Epithelial cell of proximal tubule (primary cell): ENCODE measurements around the gene GNPTG. TPM values are rescaled to one million over a fixed set of nuclear protein-coding genes. Genes with fewer than 3 reads are reported as not detected.

Experiments used
- DNase-seq: peaks from one replicate; pipeline ENCODE4 v3.0.0-alpha.2; 2011; ENCODE audit warnings: low read depth
- H3K4me3 ChIP-seq: 2 replicates; pipeline ENCODE4 v1.5.1; 2011; ENCODE audit warnings: low read depth, mild to moderate bottlenecking, low read length
- CTCF ChIP-seq: conservative IDR thresholded peaks from 2 replicates; pipeline ENCODE4 v1.5.1; 2012; ENCODE audit warnings: low read depth, mild to moderate bottlenecking, low read length
- total RNA-seq: library from RNA; depleted of rRNA; stranded (reverse); fragments of >200 nt; gene quantifications from 2 replicates; pipeline ENCODE4 v1.2.3, GENCODE V29; 2015

GNPTG gene
- total RNA-seq, 1 donor from 2014 or later = 63.9 TPM

GRCh38 chr16:1390239-1390779 lies 38.6 kb downstream of the GNPTG start:
- no peak overlapping the region for H3K4me3 ChIP-seq
- no peak for TF ChIP-seq CTCF
- DNase-seq = no peak

- no peak overlapping the region for H3K4me3 ChIP-seq
- TF ChIP-seq CTCF = no peak
- DNase-seq = no peak
Measured at GRCh38 chr16:1392826-1393225, 41.1 kb downstream of the GNPTG start.

DNA sequence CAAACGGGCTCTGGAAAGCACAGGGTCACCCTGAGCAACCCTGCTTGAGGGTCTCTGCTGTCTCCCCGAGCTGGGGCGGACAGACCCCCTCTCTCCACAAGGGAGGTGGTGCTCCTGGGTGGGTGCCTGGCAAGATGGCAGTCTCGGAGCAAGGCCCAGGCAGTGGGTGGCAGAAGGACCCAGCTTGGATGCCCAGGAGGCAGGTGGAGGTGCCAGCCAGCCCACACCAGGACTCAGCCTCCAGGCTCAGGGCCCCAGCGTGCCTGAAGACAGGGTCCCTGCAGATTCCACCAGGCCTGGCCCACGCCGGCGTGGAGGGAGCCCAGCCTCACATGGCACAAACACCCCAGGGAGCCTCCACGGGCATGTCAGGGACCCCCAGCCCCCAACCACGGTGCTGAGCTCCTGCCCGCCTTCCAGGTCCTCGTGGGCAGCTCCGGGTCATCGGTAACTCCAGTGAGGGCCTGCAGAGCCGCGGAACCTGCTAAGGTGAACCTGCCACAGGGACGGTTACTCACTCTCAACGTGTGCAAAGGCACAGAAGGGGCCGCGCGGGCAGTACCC lies 42.0 kb downstream of the GNPTG start:
- TF ChIP-seq CTCF = no peak
- no peak overlapping the region for H3K4me3 ChIP-seq
- DNase-seq = no peak

DNA sequence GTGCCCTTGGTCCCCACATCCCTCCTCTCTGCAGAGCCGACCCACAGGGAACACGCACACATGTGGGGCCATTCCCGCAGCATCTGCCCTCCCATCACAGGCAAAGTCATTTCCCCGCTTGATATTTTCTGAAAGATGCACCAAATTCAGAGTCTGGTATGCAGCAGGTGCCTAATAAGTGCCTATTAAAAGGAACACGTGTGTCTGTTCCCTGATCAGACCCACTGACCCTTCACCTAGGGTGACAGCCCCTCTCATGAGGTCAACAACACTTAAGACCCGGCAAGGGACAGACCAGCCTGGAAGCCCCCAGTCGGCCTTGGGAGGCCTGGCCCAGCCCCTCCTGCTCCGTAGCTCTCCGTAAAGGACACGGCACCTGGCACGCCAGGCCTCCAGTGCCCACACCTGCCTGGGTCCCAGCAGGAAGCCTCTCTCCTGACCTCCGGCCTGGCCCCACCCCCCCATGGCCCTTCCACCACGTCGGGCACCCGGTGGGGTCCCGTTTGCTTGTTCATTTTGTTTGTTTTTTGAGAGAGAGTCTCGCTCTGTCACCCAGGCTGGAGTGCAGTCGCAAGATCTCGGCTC lies 42.7 kb downstream of the GNPTG start:
- no peak for DNase-seq
- TF ChIP-seq CTCF = no peak
- H3K4me3 ChIP-seq = no peak overlapping the region

GRCh38 chr16:1395444-1396031 lies 43.8 kb downstream of the GNPTG start:
- no peak overlapping the region for H3K4me3 ChIP-seq

GRCh38 chr16:1397779-1398178 lies 46.0 kb downstream of the GNPTG start:
- no peak for TF ChIP-seq CTCF
- DNase-seq = no peak
- no peak overlapping the region for H3K4me3 ChIP-seq

More at GRCh38 chr16:1395444-1396031, 43.8 kb downstream of the GNPTG start:
- TF ChIP-seq CTCF = no peak
- no peak for DNase-seq
